HepG2 (cell line): Measurements from ENCODE around the gene DUSP7. TPM values are rescaled to one million over a fixed set of nuclear protein-coding genes. Genes with fewer than 3 reads are reported as not detected.

Experiments
- FLYWCH1 ChIP-seq: sonication (generic); formaldehyde crosslinking; IDR thresholded peaks from 2 replicates; pipeline ENCODE4 v1.8.1; 2023; ENCODE audit warnings: mild to moderate bottlenecking, missing genetic modification reagents
- FOXA1 ChIP-seq, 2 experiments: fragments of 450-650 bp in 1 of 2; sonication (generic) in 1 of 2; formaldehyde crosslinking in 1 of 2; IDR thresholded peaks; 2 replicates each; pipeline versions ENCODE4 v1.4.0 to v1.6.1; 2016 to 2020; ENCODE audit warnings: missing genetic modification reagents in 1 of 2
- KDM4B ChIP-seq: sonication (generic); formaldehyde crosslinking; IDR thresholded peaks from 2 replicates; pipeline ENCODE4 v1.4.0; 2020; ENCODE audit warnings: missing genetic modification reagents
- NBN ChIP-seq: fragments of 450-650 bp; conservative IDR thresholded peaks from 2 replicates; pipeline ENCODE4 v1.6.1; 2017
- RFX1 ChIP-seq: fragments of 450-650 bp; IDR thresholded peaks from 2 replicates; pipeline ENCODE4 v1.6.1; 2017
- ZC3H4 ChIP-seq: sonication (generic); formaldehyde crosslinking; IDR thresholded peaks from 2 replicates; pipeline ENCODE4 v1.4.0; 2020; ENCODE audit warnings: missing genetic modification reagents, borderline replicate concordance
- ZFP41 ChIP-seq: sonication (generic); formaldehyde crosslinking; IDR thresholded peaks from 2 replicates; pipeline ENCODE4 v1.4.0; 2020; ENCODE audit warnings: mild to moderate bottlenecking, missing genetic modification reagents, borderline replicate concordance
- ZNF441 ChIP-seq: sonication (generic); formaldehyde crosslinking; IDR thresholded peaks from 2 replicates; pipeline ENCODE4 v1.7.0; 2021; ENCODE audit warnings: missing genetic modification reagents, borderline replicate concordance
- ZNF605 ChIP-seq: sonication (generic); formaldehyde crosslinking; IDR thresholded peaks from 2 replicates; pipeline ENCODE4 v1.8.0; 2022; ENCODE audit warnings: mild to moderate bottlenecking, missing genetic modification reagents
- ZNF761 ChIP-seq: sonication (generic); formaldehyde crosslinking; conservative IDR thresholded peaks from 2 replicates; pipeline ENCODE4 v1.4.0; 2020; ENCODE audit warnings: mild to moderate bottlenecking, missing genetic modification reagents
- polyA plus RNA-seq, 8 experiments: library from polyadenylated mRNA; depleted of rRNA in 3 of 8; stranded (reverse) in 7 of 8; unstranded in 1 of 8; fragments of >200 nt; fragmentation: Illumina TruSeq in 4 of 8; extraction: Trizol in 4 of 8; gene quantifications; 2 replicates each; pipeline versions ENCODE4 v1.2.1 to v1.2.3, GENCODE V29; 2011 to 2016; ENCODE audit warnings: low read depth in 4 of 8, missing spikeins in 1 of 8, mixed read lengths in 1 of 8; ENCODE audit not compliant: insufficient read depth in 1 of 8
- total RNA-seq, 5 experiments: library from RNA; depleted of rRNA; stranded (reverse); fragments of >200 nt; fragmentation: Illumina TruSeq; extraction: Trizol; gene quantifications; 2 replicates each; pipeline ENCODE4 v1.2.3, GENCODE V29; 2016; ENCODE audit warnings: low read depth in 1 of 5
- TF ChIP-seq, protein P1 (sequence below): sonication (generic); formaldehyde crosslinking; IDR thresholded peaks from 2 replicates; pipeline ENCODE4 v1.4.0; 2020; ENCODE audit warnings: missing genetic modification reagents, borderline replicate concordance
- TF ChIP-seq, protein P2 (sequence below): sonication (generic); formaldehyde crosslinking; IDR thresholded peaks from 2 replicates; pipeline ENCODE4 v1.9.0; 2022; ENCODE audit warnings: low read depth, missing genetic modification reagents

DUSP7 gene
- total and polyA plus RNA-seq, 2 of the 13 experiments (the other 11 are each of a cell fraction or from before 2014, with no cell fraction given), result 6.6 to 8.8 TPM

DNA sequence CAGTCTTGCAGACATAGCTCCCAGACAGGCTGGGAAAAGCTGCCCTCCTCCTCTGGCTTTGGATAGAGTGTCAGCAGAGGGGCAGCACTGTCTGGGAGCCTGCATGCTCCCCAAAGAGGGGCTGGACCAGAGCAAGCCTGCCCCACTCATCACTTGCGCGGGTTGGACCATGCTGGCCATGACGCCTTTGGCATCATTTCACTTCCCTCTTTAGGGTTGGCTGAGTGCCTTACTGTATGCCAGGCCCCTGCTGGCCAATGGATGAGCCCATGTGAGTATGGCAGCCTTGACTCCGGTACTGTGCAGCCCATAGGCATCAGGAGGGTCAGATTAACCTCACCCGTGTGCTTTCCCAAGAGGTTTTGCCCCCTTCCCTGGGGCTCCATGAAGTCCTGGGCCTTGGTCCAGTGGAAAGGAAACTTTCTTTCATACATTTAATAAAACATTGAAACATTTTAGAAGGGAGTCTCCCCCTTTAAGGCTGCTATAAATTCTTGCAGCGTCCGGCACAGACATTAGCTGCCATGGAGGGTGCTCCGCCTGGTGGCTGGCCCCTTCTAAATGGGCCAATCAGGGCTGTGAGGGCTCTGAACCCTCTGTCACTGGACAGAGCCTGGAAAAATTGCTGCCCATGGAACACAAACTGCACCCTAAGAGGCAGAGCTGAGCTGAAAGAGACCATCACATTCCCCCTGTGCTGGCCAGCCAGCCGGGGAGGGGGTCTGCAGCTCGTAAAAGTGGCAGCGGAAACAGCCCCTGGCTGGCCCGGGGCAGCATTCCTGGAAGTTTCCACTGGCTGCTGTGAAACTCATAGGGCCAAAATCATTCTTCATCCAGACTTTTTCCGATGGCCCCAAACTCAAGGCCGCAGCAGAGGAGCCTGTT is 20.8 kb upstream of the DUSP7 start (continued):
- TF ChIP-seq NBN (no peak), KDM4B (CRISPR knock-in tag) (no peak), FLYWCH1 (CRISPR knock-in tag) (no peak), ZFP41 (no peak), RFX1 (no peak), ZNF441 (CRISPR knock-in tag) (no peak), ZNF761 (CRISPR knock-in tag) (no peak), ZNF605 (CRISPR knock-in tag) (no peak), FOXA1 (IDR thresholded peaks at IDR 0.05) (no peak), FOXA1 (CRISPR knock-in tag; IDR thresholded peaks at IDR 0.05) (no peak), ZC3H4 (no peak)
- TF ChIP-seq, protein P1, sequence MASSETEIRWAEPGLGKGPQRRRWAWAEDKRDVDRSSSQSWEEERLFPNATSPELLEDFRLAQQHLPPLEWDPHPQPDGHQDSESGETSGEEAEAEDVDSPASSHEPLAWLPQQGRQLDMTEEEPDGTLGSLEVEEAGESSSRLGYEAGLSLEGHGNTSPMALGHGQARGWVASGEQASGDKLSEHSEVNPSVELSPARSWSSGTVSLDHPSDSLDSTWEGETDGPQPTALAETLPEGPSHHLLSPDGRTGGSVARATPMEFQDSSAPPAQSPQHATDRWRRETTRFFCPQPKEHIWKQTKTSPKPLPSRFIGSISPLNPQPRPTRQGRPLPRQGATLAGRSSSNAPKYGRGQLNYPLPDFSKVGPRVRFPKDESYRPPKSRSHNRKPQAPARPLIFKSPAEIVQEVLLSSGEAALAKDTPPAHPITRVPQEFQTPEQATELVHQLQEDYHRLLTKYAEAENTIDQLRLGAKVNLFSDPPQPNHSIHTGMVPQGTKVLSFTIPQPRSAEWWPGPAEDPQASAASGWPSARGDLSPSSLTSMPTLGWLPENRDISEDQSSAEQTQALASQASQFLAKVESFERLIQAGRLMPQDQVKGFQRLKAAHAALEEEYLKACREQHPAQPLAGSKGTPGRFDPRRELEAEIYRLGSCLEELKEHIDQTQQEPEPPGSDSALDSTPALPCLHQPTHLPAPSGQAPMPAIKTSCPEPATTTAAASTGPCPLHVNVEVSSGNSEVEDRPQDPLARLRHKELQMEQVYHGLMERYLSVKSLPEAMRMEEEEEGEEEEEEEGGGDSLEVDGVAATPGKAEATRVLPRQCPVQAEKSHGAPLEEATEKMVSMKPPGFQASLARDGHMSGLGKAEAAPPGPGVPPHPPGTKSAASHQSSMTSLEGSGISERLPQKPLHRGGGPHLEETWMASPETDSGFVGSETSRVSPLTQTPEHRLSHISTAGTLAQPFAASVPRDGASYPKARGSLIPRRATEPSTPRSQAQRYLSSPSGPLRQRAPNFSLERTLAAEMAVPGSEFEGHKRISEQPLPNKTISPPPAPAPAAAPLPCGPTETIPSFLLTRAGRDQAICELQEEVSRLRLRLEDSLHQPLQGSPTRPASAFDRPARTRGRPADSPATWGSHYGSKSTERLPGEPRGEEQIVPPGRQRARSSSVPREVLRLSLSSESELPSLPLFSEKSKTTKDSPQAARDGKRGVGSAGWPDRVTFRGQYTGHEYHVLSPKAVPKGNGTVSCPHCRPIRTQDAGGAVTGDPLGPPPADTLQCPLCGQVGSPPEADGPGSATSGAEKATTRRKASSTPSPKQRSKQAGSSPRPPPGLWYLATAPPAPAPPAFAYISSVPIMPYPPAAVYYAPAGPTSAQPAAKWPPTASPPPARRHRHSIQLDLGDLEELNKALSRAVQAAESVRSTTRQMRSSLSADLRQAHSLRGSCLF (CRISPR knock-in tag), result no peak
- TF ChIP-seq, protein P2, sequence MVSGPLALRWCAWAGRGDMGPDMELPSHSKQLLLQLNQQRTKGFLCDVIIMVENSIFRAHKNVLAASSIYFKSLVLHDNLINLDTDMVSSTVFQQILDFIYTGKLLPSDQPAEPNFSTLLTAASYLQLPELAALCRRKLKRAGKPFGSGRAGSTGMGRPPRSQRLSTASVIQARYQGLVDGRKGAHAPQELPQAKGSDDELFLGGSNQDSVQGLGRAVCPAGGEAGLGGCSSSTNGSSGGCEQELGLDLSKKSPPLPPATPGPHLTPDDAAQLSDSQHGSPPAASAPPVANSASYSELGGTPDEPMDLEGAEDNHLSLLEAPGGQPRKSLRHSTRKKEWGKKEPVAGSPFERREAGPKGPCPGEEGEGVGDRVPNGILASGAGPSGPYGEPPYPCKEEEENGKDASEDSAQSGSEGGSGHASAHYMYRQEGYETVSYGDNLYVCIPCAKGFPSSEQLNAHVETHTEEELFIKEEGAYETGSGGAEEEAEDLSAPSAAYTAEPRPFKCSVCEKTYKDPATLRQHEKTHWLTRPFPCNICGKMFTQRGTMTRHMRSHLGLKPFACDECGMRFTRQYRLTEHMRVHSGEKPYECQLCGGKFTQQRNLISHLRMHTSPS (CRISPR knock-in tag), result no peak
- TF ChIP-seq, all 625 proteins: peak for 0
